ENCODE measurements around the gene ITGA1.

Gene ITGA1

GRCh38 chr5:52920929-52921328 is 133.2 kb downstream of the ITGA1 start:
- Mint-ChIP-seq H3K4me3 (no peak overlapping the region), H3K4me1 (no peaks in the 10 kb centered on the region), H3K27ac (no peak overlapping the region), H3K9me3 (no peaks in the 10 kb centered on the region), H3K27me3 (no peaks in the 10 kb centered on the region), H3K36me3 (ENCODE audit: low read depth) (no peaks in the 10 kb centered on the region)
- ATAC-seq (no peak), DNase-seq (no peak)

DNA sequence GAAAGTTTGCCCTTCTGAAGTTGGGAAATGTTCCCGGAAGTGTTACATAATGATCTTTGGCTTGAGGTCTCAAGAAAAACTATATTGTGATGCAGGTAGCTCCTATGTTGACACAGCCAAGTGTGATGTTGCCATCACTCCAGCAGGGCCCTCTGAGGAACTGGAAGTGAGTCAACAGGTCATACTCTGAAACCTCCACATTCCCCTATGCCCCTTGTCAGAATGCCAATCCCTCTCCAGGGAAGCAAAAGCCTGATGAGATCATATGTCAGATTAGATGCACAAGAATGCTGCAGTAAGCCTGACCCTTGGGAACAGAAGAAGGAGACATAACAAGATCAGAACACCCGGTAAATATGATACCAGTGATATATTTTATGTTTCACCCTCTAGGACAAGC is 134.7 kb downstream of the ITGA1 start:
- Mint-ChIP-seq H3K4me3 (no peak overlapping the region), H3K9me3 (no peaks in the 10 kb centered on the region), H3K4me1 (no peaks in the 10 kb centered on the region), H3K27ac (no peak overlapping the region), H3K36me3 (ENCODE audit: low read depth) (no peaks in the 10 kb centered on the region), H3K27me3 (no peaks in the 10 kb centered on the region)
- ATAC-seq = no peak
- no peak for DNase-seq

- Mint-ChIP-seq H3K4me1 (peaks cover 4% of the 10 kb centered on the region), H3K9me3 (no peaks in the 10 kb centered on the region), H3K27me3 (no peaks in the 10 kb centered on the region), H3K27ac (no peak overlapping the region), H3K36me3 (ENCODE audit: low read depth) (no peaks in the 10 kb centered on the region), H3K4me3 (no peak overlapping the region)
- no peak for DNase-seq
- ATAC-seq = no peak
Measured at GRCh38 chr5:52924456-52924855, 136.7 kb downstream of the ITGA1 start.

DNA sequence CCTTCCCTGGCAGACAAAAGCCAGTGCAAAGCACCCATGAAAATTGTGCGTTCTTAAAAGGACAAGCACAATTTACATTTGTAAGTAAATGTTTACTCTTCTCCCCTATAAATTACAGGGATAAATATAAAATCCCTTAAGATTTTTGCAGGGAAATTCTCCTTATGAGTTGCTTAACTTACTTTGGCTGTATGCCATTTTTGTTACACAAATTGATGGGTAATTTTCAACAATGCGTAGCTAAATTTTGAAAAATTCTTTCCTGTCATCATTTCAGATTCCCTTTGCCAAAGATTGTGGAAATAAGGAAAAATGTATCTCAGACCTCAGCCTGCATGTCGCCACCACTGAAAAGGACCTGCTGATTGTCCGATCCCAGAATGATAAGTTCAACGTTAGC is 137.3 kb downstream of the ITGA1 start:
- no peak overlapping the region for H3K4me3 Mint-ChIP-seq
- H3K27ac Mint-ChIP-seq = no peak overlapping the region
- no peak for DNase-seq

DNA sequence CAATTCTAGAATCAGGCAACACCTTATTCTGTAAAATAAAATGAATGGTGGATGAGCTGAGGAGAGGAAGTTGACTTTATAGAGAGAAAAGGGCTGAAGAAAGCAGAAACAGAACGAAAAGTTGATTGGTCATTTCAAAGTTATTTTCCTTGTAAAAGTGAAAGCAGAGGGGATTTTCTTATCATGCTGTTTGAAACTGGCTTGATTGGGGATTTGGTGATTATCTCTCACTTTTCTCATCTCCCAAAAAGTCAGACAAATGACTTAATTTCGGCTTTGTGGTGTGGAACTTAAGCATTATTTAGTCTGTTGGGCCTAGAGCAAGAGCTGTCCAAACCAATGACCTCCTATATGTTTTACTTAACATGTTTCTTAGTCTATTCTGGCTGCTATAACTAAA is 141.0 kb downstream of the ITGA1 start:
- ATAC-seq (no peak), DNase-seq (no peak)
- Mint-ChIP-seq H3K27ac (no peak overlapping the region), H3K4me3 (no peak overlapping the region), H3K4me1 (peaks cover 4% of the 10 kb centered on the region), H3K36me3 (ENCODE audit: low read depth) (no peaks in the 10 kb centered on the region), H3K9me3 (no peaks in the 10 kb centered on the region), H3K27me3 (no peaks in the 10 kb centered on the region)

More for the DNA sequence above, 137.3 kb downstream of the ITGA1 start:
- H3K27me3 Mint-ChIP-seq = no peaks in the 10 kb centered on the region
- peaks cover 4% of the 10 kb centered on the region for H3K4me1 Mint-ChIP-seq
- no peaks in the 10 kb centered on the region for H3K36me3 Mint-ChIP-seq (ENCODE audit: low read depth)
- no peaks in the 10 kb centered on the region for H3K9me3 Mint-ChIP-seq
- ATAC-seq = no peak

GRCh38 chr5:52938226-52938625 is 150.5 kb downstream of the ITGA1 start:
- no peak overlapping the region for H3K27ac Mint-ChIP-seq
- H3K9me3 Mint-ChIP-seq = no peaks in the 10 kb centered on the region
- DNase-seq = no peak
- H3K36me3 Mint-ChIP-seq (ENCODE audit: low read depth) = no peaks in the 10 kb centered on the region
- no peak overlapping the region for H3K4me3 Mint-ChIP-seq
- ATAC-seq = no peak
- no peaks in the 10 kb centered on the region for H3K27me3 Mint-ChIP-seq
- no peaks in the 10 kb centered on the region for H3K4me1 Mint-ChIP-seq

DNA sequence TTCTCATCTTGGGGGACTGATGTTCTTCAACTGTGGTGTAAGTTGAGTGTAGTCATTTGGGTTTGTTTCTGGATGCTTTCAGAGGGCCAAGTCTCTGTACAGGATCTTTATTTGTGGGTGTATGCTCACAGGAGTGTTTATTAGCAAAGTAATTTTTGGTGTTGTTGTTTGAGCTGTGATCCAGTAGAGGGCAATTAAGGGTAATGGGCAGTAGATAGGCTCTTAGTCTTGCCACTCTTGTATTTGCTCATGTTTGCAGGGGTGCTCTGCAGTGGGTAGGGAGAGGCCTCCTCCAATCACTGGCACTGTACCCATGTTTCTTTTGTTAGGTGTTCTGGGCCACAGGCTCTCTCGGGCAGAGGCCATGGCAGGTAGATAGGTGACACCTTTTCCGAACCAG is 155.6 kb downstream of the ITGA1 start:
- ATAC-seq (peak; percentile 40), DNase-seq (no peak)
- Mint-ChIP-seq H3K4me1 (peaks cover 18% of the 10 kb centered on the region), H3K9me3 (no peaks in the 10 kb centered on the region), H3K27me3 (peaks cover 3% of the 10 kb centered on the region), H3K27ac (peak overlapping the region; percentile 17), H3K36me3 (ENCODE audit: low read depth) (no peaks in the 10 kb centered on the region), H3K4me3 (no peak overlapping the region)

DNA sequence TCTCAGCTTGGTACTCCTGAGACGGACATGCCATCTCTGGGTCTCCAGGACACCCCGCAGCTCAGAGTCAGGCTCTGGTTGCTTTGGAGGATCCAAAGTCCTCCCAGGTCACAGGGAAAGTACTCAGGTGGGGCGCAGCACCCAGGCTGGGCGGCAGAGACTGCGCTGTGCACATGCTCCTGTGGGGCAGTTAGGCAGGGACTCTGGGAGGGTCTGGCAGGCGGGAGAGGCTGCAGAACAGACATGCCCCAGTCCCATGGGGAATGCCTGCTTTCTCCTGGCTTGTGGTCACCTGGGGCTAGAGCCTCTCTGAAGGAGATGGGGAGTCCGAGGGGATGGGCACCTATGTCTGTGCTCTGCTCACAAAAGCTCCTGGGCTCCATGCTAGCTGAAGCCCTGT is 156.1 kb downstream of the ITGA1 start:
- ATAC-seq (no peak), DNase-seq (no peak)
- Mint-ChIP-seq H3K27me3 (peaks cover 3% of the 10 kb centered on the region), H3K4me3 (no peak overlapping the region), H3K9me3 (no peaks in the 10 kb centered on the region), H3K4me1 (peaks cover 23% of the 10 kb centered on the region), H3K36me3 (ENCODE audit: low read depth) (no peaks in the 10 kb centered on the region), H3K27ac (no peak overlapping the region)

GRCh38 chr5:52945040-52945439 is 157.3 kb downstream of the ITGA1 start:
- Mint-ChIP-seq H3K27ac (no peak overlapping the region), H3K4me1 (peaks cover 23% of the 10 kb centered on the region), H3K4me3 (peak overlapping the region; percentile 63), H3K36me3 (ENCODE audit: low read depth) (no peaks in the 10 kb centered on the region), H3K27me3 (peaks cover 3% of the 10 kb centered on the region), H3K9me3 (no peaks in the 10 kb centered on the region)
- DNase-seq (no peak), ATAC-seq (no peak)

- Mint-ChIP-seq H3K27me3 (peaks cover 3% of the 10 kb centered on the region), H3K4me3 (no peak overlapping the region), H3K36me3 (ENCODE audit: low read depth) (no peaks in the 10 kb centered on the region), H3K27ac (no peak overlapping the region), H3K4me1 (peaks cover 23% of the 10 kb centered on the region), H3K9me3 (no peaks in the 10 kb centered on the region)
- DNase-seq (no peak), ATAC-seq (no peak)
Measured at GRCh38 chr5:52947208-52947607, 159.5 kb downstream of the ITGA1 start.

DNA sequence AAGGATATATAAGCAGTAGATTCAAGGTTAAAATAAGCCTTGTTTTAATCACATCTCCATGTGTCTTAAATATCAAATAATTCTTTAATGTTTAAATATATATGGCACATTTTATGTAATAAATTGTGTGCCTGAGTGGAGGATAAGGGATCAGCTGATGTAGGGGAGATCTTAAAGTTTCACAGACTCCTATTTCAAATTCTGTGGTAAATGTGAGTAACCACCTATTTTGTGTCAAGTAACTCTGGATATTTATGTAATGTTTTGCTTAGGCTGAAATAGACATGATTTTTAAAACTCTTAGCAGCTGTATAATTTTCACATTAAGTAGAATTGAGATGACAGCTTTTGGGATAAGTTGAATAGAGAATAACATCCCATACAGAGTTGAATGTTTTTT is 160.1 kb downstream of the ITGA1 start:
- Mint-ChIP-seq H3K36me3 (ENCODE audit: low read depth) (no peaks in the 10 kb centered on the region), H3K4me1 (peaks cover 23% of the 10 kb centered on the region), H3K27me3 (peaks cover 3% of the 10 kb centered on the region), H3K4me3 (no peak overlapping the region), H3K9me3 (no peaks in the 10 kb centered on the region), H3K27ac (no peak overlapping the region)
- DNase-seq (no peak), ATAC-seq (no peak)

DNA sequence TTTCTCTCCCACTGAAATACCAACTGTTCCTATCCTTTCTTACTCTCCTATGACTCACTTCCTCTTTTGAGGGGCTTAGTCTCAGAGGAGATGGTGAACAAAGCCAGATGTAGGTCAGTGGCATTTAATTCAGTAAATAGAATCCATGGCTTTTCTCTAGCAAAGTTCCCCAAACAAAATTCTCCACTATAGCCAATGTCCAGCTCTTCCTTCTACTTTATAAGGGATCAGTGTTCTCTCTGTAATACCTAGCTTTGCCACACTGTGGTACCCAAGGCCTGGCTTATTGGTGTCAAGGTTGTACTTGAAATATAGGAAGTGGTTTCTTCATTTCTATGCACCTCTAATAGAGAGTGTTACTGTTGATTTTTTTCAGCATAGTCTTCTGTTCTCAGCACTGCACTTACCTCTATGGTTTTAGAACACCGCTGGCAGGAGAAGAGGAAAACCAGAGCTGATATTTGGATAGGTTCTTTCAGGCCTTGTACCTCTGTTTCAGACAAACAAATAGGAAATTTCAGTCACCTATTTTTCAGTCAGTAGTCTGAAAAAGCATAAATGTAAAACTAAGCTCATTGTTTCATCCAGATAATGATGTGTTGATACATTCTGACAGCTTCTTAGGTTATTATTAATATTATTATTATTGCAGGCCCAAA is 160.8 kb downstream of the ITGA1 start:
- Mint-ChIP-seq H3K27ac (peak overlapping the region; percentile 20), H3K9me3 (no peaks in the 10 kb centered on the region), H3K4me1 (peaks cover 23% of the 10 kb centered on the region), H3K36me3 (ENCODE audit: low read depth) (no peaks in the 10 kb centered on the region), H3K27me3 (peaks cover 3% of the 10 kb centered on the region), H3K4me3 (no peak overlapping the region)
- ATAC-seq = peak; percentile 94
- DNase-seq = peak; percentile 54

DNA sequence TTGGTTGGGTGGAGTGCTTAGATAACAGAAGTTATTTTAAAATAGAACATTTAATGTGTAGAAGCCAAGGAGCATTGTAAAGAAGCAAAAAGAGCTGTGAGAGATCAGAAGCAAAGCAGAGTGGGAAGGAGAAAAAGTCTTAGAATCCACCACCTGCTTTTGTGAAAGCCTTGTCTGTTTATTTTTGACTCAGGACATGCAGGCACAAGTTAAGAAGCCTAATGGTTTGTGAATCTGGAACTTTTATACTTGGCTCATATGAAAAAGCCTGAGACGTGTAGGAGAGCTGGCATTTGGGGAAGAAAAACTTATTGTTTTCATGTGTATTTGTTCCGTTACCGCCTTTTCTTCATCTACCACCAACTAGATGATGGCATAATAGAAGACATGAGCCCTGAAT is 163.0 kb downstream of the ITGA1 start:
- ATAC-seq = no peak
- H3K4me3 Mint-ChIP-seq = no peak overlapping the region

DNA sequence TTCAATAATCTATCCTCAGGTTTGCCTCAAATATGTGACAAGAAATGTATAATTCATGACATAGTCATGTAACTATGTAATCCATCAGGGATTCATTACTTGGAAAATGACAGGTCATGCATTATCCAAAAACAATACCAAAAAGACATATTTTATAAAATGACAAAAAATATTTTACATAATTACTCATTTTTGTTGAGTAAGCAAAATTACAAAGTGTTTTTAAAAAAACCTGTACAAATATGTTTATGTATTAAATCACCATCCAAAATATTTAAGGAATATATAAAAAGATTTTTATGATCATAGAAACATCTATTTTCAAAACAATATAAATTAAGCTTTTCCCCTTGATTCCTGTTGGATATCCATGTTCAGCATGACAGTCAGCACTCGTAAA is 164.8 kb downstream of the ITGA1 start:
- no peak for DNase-seq
- ATAC-seq = no peak
- Mint-ChIP-seq H3K9me3 (no peaks in the 10 kb centered on the region), H3K27me3 (no peaks in the 10 kb centered on the region), H3K27ac (no peak overlapping the region), H3K36me3 (ENCODE audit: low read depth) (no peaks in the 10 kb centered on the region), H3K4me1 (peaks cover 9% of the 10 kb centered on the region), H3K4me3 (no peak overlapping the region)

More for the DNA sequence above, 163.0 kb downstream of the ITGA1 start:
- DNase-seq = no peak
- Mint-ChIP-seq H3K36me3 (ENCODE audit: low read depth) (no peaks in the 10 kb centered on the region), H3K27me3 (no peaks in the 10 kb centered on the region), H3K27ac (no peak overlapping the region), H3K9me3 (no peaks in the 10 kb centered on the region), H3K4me1 (peaks cover 14% of the 10 kb centered on the region)

DNA sequence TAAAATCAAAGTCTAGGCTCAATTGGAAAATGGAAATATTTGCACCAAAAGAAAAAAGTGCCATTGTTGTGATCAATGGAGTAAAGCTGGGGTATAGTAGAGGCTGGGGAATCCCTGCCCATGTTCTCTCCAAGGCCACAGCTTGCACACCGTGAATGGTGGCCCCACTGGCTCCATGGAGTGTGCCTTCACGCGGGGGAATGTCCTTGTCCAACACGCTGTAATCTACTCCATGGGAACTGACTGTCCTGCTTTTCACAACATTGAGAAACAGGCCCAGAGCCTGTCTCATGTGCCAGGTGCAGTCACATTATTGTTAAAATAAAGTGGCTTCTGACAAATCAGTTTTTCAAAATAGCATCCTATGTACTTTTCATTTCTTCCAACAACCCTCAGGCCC is 168.3 kb downstream of the ITGA1 start:
- peaks cover 6% of the 10 kb centered on the region for H3K9me3 Mint-ChIP-seq

More for the DNA sequence above, 168.3 kb downstream of the ITGA1 start:
- ATAC-seq (no peak), DNase-seq (no peak)
- Mint-ChIP-seq H3K27ac (no peak overlapping the region), H3K4me1 (no peaks in the 10 kb centered on the region), H3K36me3 (ENCODE audit: low read depth) (no peaks in the 10 kb centered on the region), H3K4me3 (no peak overlapping the region), H3K27me3 (no peaks in the 10 kb centered on the region)
